Esophagus muscularis mucosa (tissue), 4 donors: ENCODE measurements around the gene AKAP12. TPM values are rescaled to one million over a fixed set of nuclear protein-coding genes. Genes with fewer than 3 reads are reported as not detected.
A peak's percentile ranks its signal among the peaks of the same experiment; 100 is the strongest.

Source experiments
- DNase-seq: peaks from one replicate; pipeline ENCODE4 v3.0.0-alpha.2; 2017; ENCODE audit errors: extremely low spot score
- H3K27ac ChIP-seq, 4 donors: fragments of 200-600 bp; sonication (generic); replicated peaks in 1 of 4; 1 replicate in 3 of 4; 2 replicates in 1 of 4; pipeline ENCODE4 v1.5.1; 2016 to 2019; ENCODE audit warnings: mild to moderate bottlenecking in 1 of 4
- H3K27me3 ChIP-seq, 4 donors: fragments of 200-600 bp; sonication (generic); one replicate each; pipeline versions ENCODE4 v1.5.1 to v1.6.0; 2016 to 2019
- H3K36me3 ChIP-seq, 4 donors: fragments of 200-600 bp; sonication (generic); one replicate each; pipeline ENCODE4 v1.5.1; 2016 to 2019
- H3K4me1 ChIP-seq, 4 donors: fragments of 200-600 bp; sonication (generic); one replicate each; pipeline ENCODE4 v1.5.1; 2016 to 2019
- H3K4me3 ChIP-seq, 4 donors: fragments of 200-600 bp; sonication (generic); 1 replicate in 2 of 4; 2 replicates in 2 of 4; pipeline ENCODE4 v1.5.1; 2016 to 2019; ENCODE audit warnings: mild to moderate bottlenecking in 4 of 4, moderate library complexity in 1 of 4
- H3K9me3 ChIP-seq, 4 donors: fragments of 200-600 bp; sonication (generic); 1 replicate in 3 of 4; 2 replicates in 1 of 4; pipeline ENCODE4 v1.5.1; 2016 to 2019
- CTCF ChIP-seq, 3 experiments: fragments of 200-600 bp in 2 of 3; fragments of 450-650 bp in 1 of 3; sonication (generic) in 2 of 3; IDR thresholded peaks; one replicate each; pipeline ENCODE4 v1.5.1; 2017 to 2019; ENCODE audit warnings: antibody characterized with exemption in 3 of 3, mild to moderate bottlenecking in 2 of 3, moderate library complexity in 1 of 3
- EP300 ChIP-seq: sonication (generic); formaldehyde crosslinking; IDR thresholded peaks from one replicate; pipeline ENCODE4 v1.6.1; 2017; ENCODE audit warnings: antibody characterized with exemption
- POLR2A ChIP-seq: fragments of 450-650 bp; IDR thresholded peaks from one replicate; pipeline ENCODE4 v1.6.1; 2017; ENCODE audit warnings: antibody characterized with exemption, moderate library complexity, mild to moderate bottlenecking, low read depth
- POLR2AphosphoS5 ChIP-seq, 2 donors: sonication (generic); formaldehyde crosslinking; IDR thresholded peaks; one replicate each; pipeline ENCODE4 v1.6.1; 2017; ENCODE audit warnings: antibody characterized with exemption in 2 of 2
- whole genome bisulfite sequencing: methylation state at CpG from one replicate; pipeline ENCODE4 v1.1.5; 2018; 5-methylcytosine and 5-hydroxymethylcytosine counted together
- intact Hi-C: fragments of 100-400 bp; cut with DNase I; formaldehyde crosslinking; loops from one replicate; pipeline ENCODE4 v1.15.1; 2023
- total RNA-seq, 4 donors: library from RNA; depleted of rRNA; stranded (reverse); fragments of >200 nt; gene quantifications; one replicate each; pipeline versions ENCODE4 v1.1.0 to v1.2.1, GENCODE V29; 2016

Gene AKAP12
- 100 to 1,000 TPM; 108 to 215 (median 187) TPM for total RNA-seq

DNA sequence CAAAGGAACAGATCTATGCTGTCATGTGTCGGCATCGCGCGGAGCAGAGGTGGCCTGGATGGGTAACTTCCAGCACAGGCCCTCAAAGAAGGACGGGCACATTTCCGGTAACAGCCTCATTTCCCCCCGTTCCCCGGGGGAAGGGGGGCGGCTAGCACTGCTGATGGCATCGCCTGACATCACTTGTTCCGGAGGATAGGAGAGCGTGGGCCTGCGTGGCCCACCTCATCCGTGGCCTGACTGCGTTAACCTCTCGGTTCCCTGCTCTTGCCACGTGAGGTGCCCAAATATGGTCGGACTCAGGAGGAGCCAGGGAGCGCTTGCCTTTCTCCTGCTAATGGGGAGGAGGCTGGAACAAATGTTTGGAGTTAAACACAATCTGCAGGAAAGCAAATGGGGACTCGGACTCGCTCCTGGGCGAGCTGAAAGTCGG lies at the start of gene AKAP12:
TSS of gene AKAP12 (plus strand) at position 365 of the 433 bp plus-strand sequence. CDS start 596 bp downstream, outside the sequence.
- no peaks in the 10 kb centered on the region for H3K36me3 ChIP-seq
- whole genome bisulfite sequencing = 20% methylated on average over 8 of the region's 23 CpGs
- peak within 1 kb of the TSS; percentile 95 to 98 (median 97) for H3K27ac ChIP-seq
- no peak for DNase-seq
- TF ChIP-seq POLR2AphosphoS5 (IDR thresholded peaks at IDR 0.05) (peak in 1 of 2 donors; percentile 74), POLR2A (no peak), EP300 (peak; percentile 80), CTCF (IDR thresholded peaks at IDR 0.05) (no peak)
- intact Hi-C loops = loop anchor here (2.0 to 10.0 kb wide), 2 partner anchors 83 to 225 kb away; no protein-coding TSS in a partner anchor
- H3K4me1 ChIP-seq = peaks cover 0 to 41% (median 36%) of the 10 kb centered on the region in 4 donors
- no peaks in the 10 kb centered on the region for H3K9me3 ChIP-seq
- H3K4me3 ChIP-seq = peak within 1 kb of the TSS; percentile 80 to 95 (median 88)
- no peaks in the 10 kb centered on the region for H3K27me3 ChIP-seq

- H3K27ac ChIP-seq = no peak overlapping the region
- DNase-seq = no peak
- intact Hi-C loops = no loop called here
- WGBS = 80% methylated on average over 4 of the region's 4 CpGs
- no peaks in the 10 kb centered on the region for H3K36me3 ChIP-seq
- no peak for TF ChIP-seq CTCF (IDR thresholded peaks at IDR 0.05)
- no peak overlapping the region for H3K4me3 ChIP-seq
- H3K4me1 ChIP-seq = no peaks in the 10 kb centered on the region
- no peaks in the 10 kb centered on the region for H3K27me3 ChIP-seq
- no peaks in the 10 kb centered on the region for H3K9me3 ChIP-seq
Observed at GRCh38 chr6:151191527-151191926, 48.2 kb upstream of the AKAP12 start.

DNA sequence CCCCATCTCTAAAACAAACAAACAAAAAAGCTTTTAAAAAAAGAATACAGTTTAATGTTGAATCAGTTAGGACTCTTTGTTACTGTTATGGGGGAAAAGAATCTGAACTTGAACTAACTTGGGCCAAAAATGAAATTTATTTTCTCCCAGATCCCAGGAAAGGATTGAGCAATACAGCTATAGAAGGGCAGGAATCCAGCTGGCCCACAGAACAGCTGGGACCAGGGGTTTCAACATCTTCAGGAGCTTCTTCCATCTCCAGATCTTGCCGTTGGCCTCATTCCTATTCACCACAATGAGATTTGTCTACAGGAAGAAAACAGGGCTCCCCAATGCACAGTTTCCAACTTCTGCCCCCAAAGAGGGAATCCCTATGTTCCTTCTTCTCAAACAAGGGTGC lies 43.2 kb upstream of the AKAP12 start:
- DNase-seq = no peak

DNA sequence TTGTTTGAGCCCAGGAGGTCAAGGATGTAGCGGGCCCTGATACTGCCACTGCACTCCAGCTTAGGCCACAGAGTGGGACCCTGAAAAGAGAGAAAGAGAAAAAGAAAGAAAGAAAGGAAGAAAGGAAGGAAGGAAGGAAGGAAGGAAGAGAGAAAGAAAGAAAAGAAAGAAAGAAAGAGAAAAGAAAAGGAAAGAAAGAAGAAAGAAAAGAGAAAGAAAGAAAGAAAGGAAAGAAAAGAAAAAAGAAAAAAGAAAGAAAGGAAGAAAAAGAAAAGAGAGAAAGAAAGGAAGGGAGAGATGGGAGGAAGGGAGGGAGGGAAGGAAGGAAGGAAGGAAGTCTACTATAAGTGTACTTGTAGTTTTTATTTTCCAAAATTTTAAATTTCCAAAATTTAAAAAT lies 42.2 kb upstream of the AKAP12 start:
- WGBS = 100% methylated on average over 1 of the region's 1 CpG
- H3K36me3 ChIP-seq = no peaks in the 10 kb centered on the region
- peaks cover 0 to 4% (median 0%) of the 10 kb centered on the region in 4 donors for H3K4me1 ChIP-seq
- intact Hi-C loops = no loop called here
- H3K27me3 ChIP-seq = no peaks in the 10 kb centered on the region
- H3K4me3 ChIP-seq = no peak overlapping the region
- no peak for DNase-seq
- TF ChIP-seq EP300 (no peak), CTCF (IDR thresholded peaks at IDR 0.05) (no peak), POLR2A (no peak)
- no peaks in the 10 kb centered on the region for H3K9me3 ChIP-seq
- no peak overlapping the region for H3K27ac ChIP-seq

More for the DNA sequence above, 43.2 kb upstream of the AKAP12 start:
- no peaks in the 10 kb centered on the region for H3K36me3 ChIP-seq
- 80% methylated on average over 1 of the region's 1 CpG for WGBS
- intact Hi-C loops = no loop called here
- H3K9me3 ChIP-seq = no peaks in the 10 kb centered on the region
- no peaks in the 10 kb centered on the region for H3K27me3 ChIP-seq
- no peak overlapping the region for H3K4me3 ChIP-seq
- peaks cover 0 to 4% (median 0%) of the 10 kb centered on the region in 4 donors for H3K4me1 ChIP-seq
- H3K27ac ChIP-seq = peak overlapping the region in 2 of 4 donors; percentile 28 to 40
- peak; percentile 30 to 38 for TF ChIP-seq POLR2AphosphoS5 (IDR thresholded peaks at IDR 0.05)
- TF ChIP-seq EP300 = no peak

DNA sequence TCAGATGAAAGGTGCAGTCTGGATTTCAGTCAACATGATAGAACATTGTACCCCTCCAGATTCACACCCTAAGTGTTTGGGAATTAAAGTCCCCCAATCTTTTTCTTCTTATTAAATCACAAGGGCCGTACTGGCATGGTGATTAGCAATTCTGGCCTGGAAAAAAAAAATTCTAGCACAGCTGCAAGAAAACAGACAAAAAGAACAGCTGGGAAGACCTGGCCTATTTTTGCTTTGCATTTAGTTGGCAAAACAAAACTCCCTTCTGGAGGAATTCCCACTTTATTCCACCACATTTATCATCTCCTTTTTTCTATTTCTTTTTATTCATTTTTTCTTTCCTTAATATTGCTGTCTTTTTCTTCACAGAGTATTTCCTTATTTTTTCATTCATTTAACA lies 39.8 kb upstream of the AKAP12 start:
- Histone ChIP-seq H3K4me3 (no peak overlapping the region), H3K9me3 (no peaks in the 10 kb centered on the region), H3K4me1 (peaks cover 0 to 4% (median 0%) of the 10 kb centered on the region in 4 donors), H3K36me3 (no peaks in the 10 kb centered on the region), H3K27ac (no peak overlapping the region), H3K27me3 (no peaks in the 10 kb centered on the region)
- DNase-seq = no peak
- 47% methylated on average over 1 of the region's 1 CpG for WGBS
- TF ChIP-seq EP300 = no peak
- TF ChIP-seq POLR2AphosphoS5 (IDR thresholded peaks at IDR 0.05) = no peak
- TF ChIP-seq CTCF (IDR thresholded peaks at IDR 0.05) = no peak
- no peak for TF ChIP-seq POLR2A
- intact Hi-C loops = no loop called here
